Mesenteric fat pad (tissue), 1 donor: ENCODE results near the gene PHKG2. TPM values are rescaled to one million over a fixed set of nuclear protein-coding genes. Genes with fewer than 3 reads are reported as not detected.

ENCODE experiments used
- DNase-seq: peaks from one replicate; pipeline ENCODE4 v3.0.0-alpha.2; 2020; ENCODE audit warnings: low spot score
- total RNA-seq: library from RNA; stranded (reverse); fragmentation: NEBNext Ultra II Directional; extraction: Animal tissue kit (Norgen Biotek cat#: 25700); gene quantifications from one replicate; pipeline ENCODE4 v1.2.1, GENCODE V29; 2021
- donor health status: DM: yes; HTN: yes; CAD: no.

Gene PHKG2
- total RNA-seq, 1 donor from 2014 or later: 20.8 TPM

GRCh38 chr16:30725418-30725792, 22.8 kb upstream of the PHKG2 start:
- DNase-seq: peak; percentile 33

- peak; percentile 20 for DNase-seq
These were observed 19.9 kb upstream of the PHKG2 start for GRCh38 chr16:30728321-30728720.

GRCh38 chr16:30728899-30729672, 19.1 kb upstream of the PHKG2 start:
- peak; percentile 83 for DNase-seq

- DNase-seq: peak; percentile 2
These were observed 16.8 kb upstream of the PHKG2 start for GRCh38 chr16:30731411-30731810.

- DNase-seq: peak; percentile 45
These were observed 11.0 kb upstream of the PHKG2 start for GRCh38 chr16:30736995-30737793.

- peak; percentile 62 for DNase-seq
These were observed 10.2 kb upstream of the PHKG2 start for GRCh38 chr16:30737794-30738648.

GRCh38 chr16:30738984-30739951, 9.0 kb upstream of the PHKG2 start:
- peak; percentile 80 for DNase-seq

GRCh38 chr16:30740364-30741251, 7.6 kb upstream of the PHKG2 start:
- peak; percentile 90 for DNase-seq

GRCh38 chr16:30741461-30741914, 6.7 kb upstream of the PHKG2 start:
- DNase-seq: peak; percentile 84

- DNase-seq: no peak
These were observed 4.5 kb upstream of the PHKG2 start for GRCh38 chr16:30743716-30744115.

- no peak for DNase-seq
These were observed 4.0 kb upstream of the PHKG2 start for GRCh38 chr16:30744183-30744582.

- DNase-seq: no peak
These were observed 3.1 kb upstream of the PHKG2 start for GRCh38 chr16:30745082-30745481.

- DNase-seq: no peak
These were observed 1.5 kb upstream of the PHKG2 start for GRCh38 chr16:30746638-30747175.

GRCh38 chr16:30747331-30747730, 894 bp upstream of the PHKG2 start:
- DNase-seq: no peak

- no peak for DNase-seq
These were observed 615 bp downstream of the PHKG2 start for GRCh38 chr16:30748634-30749445.

GRCh38 chr16:30750201-30750600, 2.0 kb downstream of the PHKG2 start:
- no peak for DNase-seq

GRCh38 chr16:30750876-30751465, 2.7 kb downstream of the PHKG2 start:
- DNase-seq: no peak

GRCh38 chr16:30753596-30753995, 5.4 kb downstream of the PHKG2 start:
- no peak for DNase-seq
